Measurements from ENCODE around the gene PRG2.
"Not testable (repeated sequence)": the region's sequence is repeated elsewhere in the genome, so short reads cannot be mapped to it uniquely, and the experiment has no call there.

PRG2 gene

GRCh38 chr11:57347336-57347735 lies 43.1 kb downstream of the PRG2 start:
- DNase-seq (ENCODE audit: low read depth) = no peak

- DNase-seq (ENCODE audit: low read depth) = peak; percentile 81
These were observed 44.8 kb downstream of the PRG2 start for GRCh38 chr11:57345555-57346211.

- no peak for DNase-seq (ENCODE audit: low read depth)
These were observed 45.6 kb downstream of the PRG2 start for GRCh38 chr11:57344826-57345225.

- DNase-seq (ENCODE audit: low read depth) = no peak
These were observed 46.6 kb downstream of the PRG2 start for GRCh38 chr11:57343825-57344224.

- no peak for DNase-seq (ENCODE audit: low read depth)
These were observed 47.7 kb downstream of the PRG2 start for GRCh38 chr11:57342702-57343101.

GRCh38 chr11:57341250-57341808 lies 49.1 kb downstream of the PRG2 start:
- no peak for DNase-seq (ENCODE audit: low read depth)

GRCh38 chr11:57340039-57340615 lies 50.3 kb downstream of the PRG2 start:
- DNase-seq (ENCODE audit: low read depth) = peak; percentile 42

- DNase-seq (ENCODE audit: low read depth) = no peak
These were observed 51.1 kb downstream of the PRG2 start for GRCh38 chr11:57339328-57339727.

GRCh38 chr11:57338142-57338541 lies 52.3 kb downstream of the PRG2 start, which contains the start of gene P2RX3:
P2RX3 (plus strand) TSS chr11:57338352; CDS start chr11:57338551, 199 bp downstream.
- DNase-seq (ENCODE audit: low read depth) = no peak

GRCh38 chr11:57336856-57337255 lies 53.6 kb downstream of the PRG2 start:
- DNase-seq (ENCODE audit: low read depth) = not testable (repeated sequence)
